CD8-positive, alpha-beta memory T cell (primary cell): ENCODE data around the gene SPRED2. TPM values are rescaled to one million over a fixed set of nuclear protein-coding genes. Genes with fewer than 3 reads are reported as not detected.

Experiments
- CTCF ChIA-PET: fragments of 350-600 bp; sonication (Branson Sonifier 250); formaldehyde crosslinking; loops from one replicate; lab custom pipeline; 2021; ENCODE audit warnings: antibody characterized with exemption; lab: Charles Lee
- POLR2A ChIA-PET: fragments of 350-600 bp; sonication (Branson Sonifier 250); formaldehyde crosslinking; loops from one replicate; lab custom pipeline; 2021; ENCODE audit warnings: antibody characterized with exemption; lab: Charles Lee
- DNase-seq, 5 donors: peaks; one replicate each; pipeline versions ENCODE4 v3.0.0 to v3.0.0-alpha.2; 2020 to 2022; ENCODE audit warnings: mixed read lengths in 1 of 5
- H3K27ac ChIP-seq: one replicate; pipeline ENCODE4 v1.7.0; 2013; ENCODE audit warnings: low read depth, mild to moderate bottlenecking, low read length, moderate library complexity
- H3K27me3 ChIP-seq: 2 replicates; pipeline ENCODE4 v1.7.0; 2013; ENCODE audit warnings: low read length, mild to moderate bottlenecking; ENCODE audit not compliant: insufficient read depth, poor library complexity, severe bottlenecking
- H3K36me3 ChIP-seq: 2 replicates; pipeline ENCODE4 v1.7.0; 2013; ENCODE audit warnings: mild to moderate bottlenecking, low read length, moderate library complexity; ENCODE audit not compliant: insufficient read depth
- H3K4me1 ChIP-seq: 2 replicates; pipeline ENCODE4 v1.7.0; 2013; ENCODE audit warnings: mild to moderate bottlenecking, low read length, moderate library complexity; ENCODE audit not compliant: insufficient read depth
- H3K4me3 ChIP-seq: 2 replicates; pipeline ENCODE4 v1.7.0; 2013; ENCODE audit warnings: mild to moderate bottlenecking, low read length
- H3K9me3 ChIP-seq: 2 replicates; pipeline ENCODE4 v1.7.0; 2013; ENCODE audit warnings: mild to moderate bottlenecking, low read length
- H3K27ac Mint-ChIP-seq, 8 donors: one replicate each; pipeline ENCODE4 v1.8.0; 2020 to 2021; ENCODE audit warnings: mixed read lengths in 8 of 8, mild to moderate bottlenecking in 6 of 8, inconsistent platforms in 3 of 8, moderate library complexity in 3 of 8
- H3K27me3 Mint-ChIP-seq, 2 donors: one replicate each; pipeline ENCODE4 v1.8.0; 2020 to 2021; ENCODE audit warnings: mixed read lengths in 2 of 2, mild to moderate bottlenecking in 1 of 2, moderate library complexity in 1 of 2
- H3K36me3 Mint-ChIP-seq, 3 donors: one replicate each; pipeline ENCODE4 v1.8.0; 2020 to 2021; ENCODE audit warnings: mixed read lengths in 3 of 3, inconsistent platforms in 1 of 3, mild to moderate bottlenecking in 1 of 3
- H3K4me1 Mint-ChIP-seq, 3 donors: one replicate each; pipeline ENCODE4 v1.8.0; 2020 to 2021; ENCODE audit warnings: mixed read lengths in 3 of 3, inconsistent platforms in 1 of 3, mild to moderate bottlenecking in 1 of 3
- H3K4me3 Mint-ChIP-seq, 7 donors: one replicate each; pipeline ENCODE4 v1.8.0; 2020 to 2021; ENCODE audit warnings: mixed read lengths in 7 of 7, mild to moderate bottlenecking in 6 of 7, moderate library complexity in 4 of 7, inconsistent platforms in 2 of 7
- H3K9me3 Mint-ChIP-seq, 5 donors: one replicate each; pipeline ENCODE4 v1.8.0; 2020 to 2022; ENCODE audit warnings: mixed read lengths in 5 of 5, mild to moderate bottlenecking in 3 of 5, moderate library complexity in 2 of 5, inconsistent platforms in 1 of 5
- polyA plus RNA-seq: library from polyadenylated mRNA; unstranded; fragments of 300-500 nt; fragmentation: Illumina TruSeq; gene quantifications from one replicate; pipeline ENCODE4 v1.2.3, GENCODE V29; 2021
- total RNA-seq, 2 experiments: library from RNA; stranded (reverse); gene quantifications; one replicate each; pipeline ENCODE4 v1.2.3, GENCODE V29; 2021

SPRED2 gene
- total and polyA plus RNA-seq, 3 experiments from 2014 or later, result 1.3 to 4.0 (median 3.0) TPM

- ChIA-PET POLR2A (no interaction called here), CTCF (no interaction called here)
- Mint-ChIP-seq H3K27ac (no peak overlapping the region), H3K4me3 (no peak overlapping the region), H3K9me3 (no peaks in the 10 kb centered on the region), H3K4me1 (peaks cover 7 to 10% (median 8%) of the 10 kb centered on the region in 3 donors), H3K36me3 (no peaks in the 10 kb centered on the region), H3K27me3 (peaks cover 3 to 4% of the 10 kb centered on the region in 2 donors)
- Histone ChIP-seq H3K36me3 (no peaks in the 10 kb centered on the region), H3K9me3 (no peaks in the 10 kb centered on the region), H3K4me3 (no peak overlapping the region), H3K27ac (no peak overlapping the region), H3K4me1 (peaks cover 9% of the 10 kb centered on the region), H3K27me3 (no peaks in the 10 kb centered on the region)
- DNase-seq, result no peak
These were observed 23.4 kb downstream of the SPRED2 start for GRCh38 chr2:65409045-65409444.

GRCh38 chr2:65407240-65407639 is 25.2 kb downstream of the SPRED2 start:
- CTCF ChIA-PET, result no interaction called here
- Mint-ChIP-seq H3K4me3 (no peak overlapping the region), H3K9me3 (no peaks in the 10 kb centered on the region), H3K36me3 (no peaks in the 10 kb centered on the region), H3K4me1 (peaks cover 7 to 10% (median 8%) of the 10 kb centered on the region in 3 donors), H3K27me3 (peaks cover 3 to 4% of the 10 kb centered on the region in 2 donors), H3K27ac (no peak overlapping the region)
- DNase-seq, result no peak
- Histone ChIP-seq H3K36me3 (no peaks in the 10 kb centered on the region), H3K27me3 (no peaks in the 10 kb centered on the region), H3K4me1 (peaks cover 9% of the 10 kb centered on the region), H3K9me3 (no peaks in the 10 kb centered on the region), H3K27ac (no peak overlapping the region), H3K4me3 (no peak overlapping the region)
- POLR2A ChIA-PET, result no interaction called here

- Histone ChIP-seq H3K4me3 (no peak overlapping the region), H3K27ac (no peak overlapping the region), H3K9me3 (no peaks in the 10 kb centered on the region), H3K4me1 (peaks cover 9% of the 10 kb centered on the region), H3K27me3 (no peaks in the 10 kb centered on the region), H3K36me3 (no peaks in the 10 kb centered on the region)
- Mint-ChIP-seq H3K4me3 (no peak overlapping the region), H3K27ac (peak overlapping the region in 1 of 8 donors; percentile 45), H3K9me3 (no peaks in the 10 kb centered on the region), H3K4me1 (peaks cover 7 to 10% (median 8%) of the 10 kb centered on the region in 3 donors), H3K27me3 (peaks cover 3 to 4% of the 10 kb centered on the region in 2 donors), H3K36me3 (no peaks in the 10 kb centered on the region)
- ChIA-PET POLR2A (no interaction called here), CTCF (no interaction called here)
- no peak for DNase-seq
These were observed 27.3 kb downstream of the SPRED2 start for GRCh38 chr2:65404988-65405697.

- H3K4me3 Mint-ChIP-seq, result peak overlapping the region in 1 of 7 donors; percentile 40
- H3K36me3 ChIP-seq, result no peaks in the 10 kb centered on the region
These were observed 28.9 kb downstream of the SPRED2 start for GRCh38 chr2:65403529-65403915.

GRCh38 chr2:65402780-65403528 is 29.4 kb downstream of the SPRED2 start:
- Histone ChIP-seq H3K9me3 (no peaks in the 10 kb centered on the region), H3K27ac (no peak overlapping the region), H3K36me3 (no peaks in the 10 kb centered on the region), H3K4me1 (peaks cover 9% of the 10 kb centered on the region), H3K4me3 (no peak overlapping the region), H3K27me3 (no peaks in the 10 kb centered on the region)
- H3K9me3 Mint-ChIP-seq, result no peaks in the 10 kb centered on the region
- ChIA-PET CTCF (no interaction called here), POLR2A (no interaction called here)
- H3K4me1 Mint-ChIP-seq, result peaks cover 7 to 10% (median 8%) of the 10 kb centered on the region in 3 donors
- H3K36me3 Mint-ChIP-seq, result no peaks in the 10 kb centered on the region
- H3K4me3 Mint-ChIP-seq, result peak overlapping the region in 1 of 7 donors; percentile 40
- H3K27ac Mint-ChIP-seq, result no peak overlapping the region
- no peak for DNase-seq
- H3K27me3 Mint-ChIP-seq, result peaks cover 0 to 4% of the 10 kb centered on the region in 2 donors

More at GRCh38 chr2:65403529-65403915, 28.9 kb downstream of the SPRED2 start:
- no peak overlapping the region for H3K27ac Mint-ChIP-seq
- DNase-seq, result no peak
- no peaks in the 10 kb centered on the region for H3K36me3 Mint-ChIP-seq
- peaks cover 7 to 10% (median 8%) of the 10 kb centered on the region in 3 donors for H3K4me1 Mint-ChIP-seq
- H3K27ac ChIP-seq, result no peak overlapping the region
- no peaks in the 10 kb centered on the region for H3K27me3 ChIP-seq
- no peaks in the 10 kb centered on the region for H3K9me3 ChIP-seq
- H3K9me3 Mint-ChIP-seq, result no peaks in the 10 kb centered on the region
- H3K27me3 Mint-ChIP-seq, result peaks cover 0 to 4% of the 10 kb centered on the region in 2 donors
- peaks cover 9% of the 10 kb centered on the region for H3K4me1 ChIP-seq
- H3K4me3 ChIP-seq, result no peak overlapping the region
- ChIA-PET POLR2A (no interaction called here), CTCF (no interaction called here)

GRCh38 chr2:65402323-65402722 is 30.1 kb downstream of the SPRED2 start:
- Histone ChIP-seq H3K36me3 (no peaks in the 10 kb centered on the region), H3K4me1 (peaks cover 7% of the 10 kb centered on the region), H3K4me3 (no peak overlapping the region), H3K27me3 (no peaks in the 10 kb centered on the region), H3K27ac (no peak overlapping the region), H3K9me3 (no peaks in the 10 kb centered on the region)
- ChIA-PET POLR2A (no interaction called here), CTCF (no interaction called here)
- Mint-ChIP-seq H3K27ac (no peak overlapping the region), H3K4me1 (peaks cover 8 to 11% (median 8%) of the 10 kb centered on the region in 3 donors), H3K27me3 (peaks cover 0 to 4% of the 10 kb centered on the region in 2 donors), H3K9me3 (no peaks in the 10 kb centered on the region), H3K36me3 (no peaks in the 10 kb centered on the region), H3K4me3 (no peak overlapping the region)
- DNase-seq, result no peak

GRCh38 chr2:65397122-65397521 is 35.3 kb downstream of the SPRED2 start:
- Mint-ChIP-seq H3K27ac (no peak overlapping the region), H3K36me3 (no peaks in the 10 kb centered on the region), H3K9me3 (no peaks in the 10 kb centered on the region), H3K4me1 (peaks cover 6 to 7% (median 7%) of the 10 kb centered on the region in 3 donors), H3K27me3 (peaks cover 0 to 2% of the 10 kb centered on the region in 2 donors), H3K4me3 (no peak overlapping the region)
- ChIA-PET POLR2A (no interaction called here), CTCF (no interaction called here)
- no peak overlapping the region for H3K27ac ChIP-seq
- H3K4me3 ChIP-seq, result no peak overlapping the region
- no peaks in the 10 kb centered on the region for H3K9me3 ChIP-seq
- no peak for DNase-seq
- H3K27me3 ChIP-seq, result no peaks in the 10 kb centered on the region
- no peaks in the 10 kb centered on the region for H3K36me3 ChIP-seq
- no peaks in the 10 kb centered on the region for H3K4me1 ChIP-seq

GRCh38 chr2:65396348-65397026 is 35.9 kb downstream of the SPRED2 start:
- Mint-ChIP-seq H3K27me3 (peaks cover 0 to 2% of the 10 kb centered on the region in 2 donors), H3K9me3 (no peaks in the 10 kb centered on the region), H3K36me3 (no peaks in the 10 kb centered on the region), H3K4me1 (peaks cover 6 to 7% (median 7%) of the 10 kb centered on the region in 3 donors), H3K4me3 (no peak overlapping the region), H3K27ac (no peak overlapping the region)
- Histone ChIP-seq H3K9me3 (no peaks in the 10 kb centered on the region), H3K4me1 (no peaks in the 10 kb centered on the region), H3K36me3 (no peaks in the 10 kb centered on the region), H3K4me3 (no peak overlapping the region), H3K27me3 (no peaks in the 10 kb centered on the region), H3K27ac (no peak overlapping the region)
- POLR2A ChIA-PET, result no interaction called here
- CTCF ChIA-PET, result no interaction called here
- DNase-seq, result no peak
